Measurements from ENCODE around the gene PHOSPHO2.

Gene PHOSPHO2

GRCh38 chr2:169713331-169713730 lies 19.1 kb downstream of the PHOSPHO2 start:
- no peak overlapping the region for H3K9ac ChIP-seq (ENCODE audit: low read length in 5 of 5)
- H3K4me1 ChIP-seq (ENCODE audit: control insufficient read depth in 5 of 5, insufficient read depth in 5 of 5, low read length in 5 of 5) = peaks cover 4 to 43% (median 20%) of the 10 kb centered on the region in 5 donors
- no peaks in the 10 kb centered on the region for H3K36me3 ChIP-seq (ENCODE audit: control insufficient read depth in 5 of 5, insufficient read depth in 5 of 5, low read length in 5 of 5)
- no peaks in the 10 kb centered on the region for H3K9me3 ChIP-seq (ENCODE audit: control insufficient read depth in 5 of 5, low read length in 5 of 5)
- peaks cover 0 to 3% (median 3%) of the 10 kb centered on the region in 5 donors for H3K27me3 ChIP-seq (ENCODE audit: control insufficient read depth in 5 of 5, insufficient read depth in 4 of 5, low read length in 5 of 5)
- no peak overlapping the region for H3K27ac ChIP-seq (ENCODE audit: low read depth, low read length)
- H3K4me3 ChIP-seq (ENCODE audit: low read depth in 1 of 5, low read length in 5 of 5) = no peak overlapping the region

DNA sequence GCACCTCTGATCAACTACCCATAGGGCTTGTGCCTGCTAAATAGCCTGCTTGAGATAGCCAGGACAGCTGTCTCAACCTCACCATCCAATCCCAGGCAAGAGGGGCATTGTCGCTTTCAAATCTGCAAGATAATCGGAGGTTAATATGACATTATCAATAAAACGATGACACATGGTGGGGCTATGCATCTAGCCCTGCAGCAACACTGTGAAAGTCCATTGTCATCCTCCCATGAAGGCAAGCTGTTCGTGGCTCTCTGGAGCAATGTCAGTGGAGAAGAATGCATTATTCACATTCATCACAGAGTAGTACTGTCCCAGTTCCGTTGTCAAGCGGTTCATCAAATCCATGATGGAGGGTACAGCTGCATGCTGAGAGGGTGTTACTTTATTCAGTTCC lies 20.4 kb downstream of the PHOSPHO2 start:
- Histone ChIP-seq H3K4me3 (ENCODE audit: low read depth in 1 of 5, low read length in 5 of 5) (no peak overlapping the region), H3K27ac (ENCODE audit: low read depth, low read length) (no peak overlapping the region)

GRCh38 chr2:169715379-169716237 lies 21.3 kb downstream of the PHOSPHO2 start:
- Histone ChIP-seq H3K9ac (ENCODE audit: low read length in 5 of 5) (peak overlapping the region in 2 of 5 donors; percentile 34 to 37), H3K27me3 (ENCODE audit: control insufficient read depth in 5 of 5, insufficient read depth in 4 of 5, low read length in 5 of 5) (peaks cover 0 to 3% (median 3%) of the 10 kb centered on the region in 5 donors), H3K36me3 (ENCODE audit: control insufficient read depth in 5 of 5, insufficient read depth in 5 of 5, low read length in 5 of 5) (no peaks in the 10 kb centered on the region), H3K27ac (ENCODE audit: low read depth, low read length) (no peak overlapping the region), H3K9me3 (ENCODE audit: control insufficient read depth in 5 of 5, low read length in 5 of 5) (no peaks in the 10 kb centered on the region), H3K4me1 (ENCODE audit: control insufficient read depth in 5 of 5, insufficient read depth in 5 of 5, low read length in 5 of 5) (peaks cover 4 to 36% (median 20%) of the 10 kb centered on the region in 5 donors), H3K4me3 (ENCODE audit: low read depth in 1 of 5, low read length in 5 of 5) (peak overlapping the region; percentile 28 to 56 (median 50))

More for the DNA sequence above, 20.4 kb downstream of the PHOSPHO2 start:
- no peak overlapping the region for H3K9ac ChIP-seq (ENCODE audit: low read length in 5 of 5)
- peaks cover 4 to 43% (median 20%) of the 10 kb centered on the region in 5 donors for H3K4me1 ChIP-seq (ENCODE audit: control insufficient read depth in 5 of 5, insufficient read depth in 5 of 5, low read length in 5 of 5)
- H3K9me3 ChIP-seq (ENCODE audit: control insufficient read depth in 5 of 5, low read length in 5 of 5) = no peaks in the 10 kb centered on the region
- H3K27me3 ChIP-seq (ENCODE audit: control insufficient read depth in 5 of 5, insufficient read depth in 4 of 5, low read length in 5 of 5) = peaks cover 0 to 3% (median 3%) of the 10 kb centered on the region in 5 donors
- H3K36me3 ChIP-seq (ENCODE audit: control insufficient read depth in 5 of 5, insufficient read depth in 5 of 5, low read length in 5 of 5) = no peaks in the 10 kb centered on the region

DNA sequence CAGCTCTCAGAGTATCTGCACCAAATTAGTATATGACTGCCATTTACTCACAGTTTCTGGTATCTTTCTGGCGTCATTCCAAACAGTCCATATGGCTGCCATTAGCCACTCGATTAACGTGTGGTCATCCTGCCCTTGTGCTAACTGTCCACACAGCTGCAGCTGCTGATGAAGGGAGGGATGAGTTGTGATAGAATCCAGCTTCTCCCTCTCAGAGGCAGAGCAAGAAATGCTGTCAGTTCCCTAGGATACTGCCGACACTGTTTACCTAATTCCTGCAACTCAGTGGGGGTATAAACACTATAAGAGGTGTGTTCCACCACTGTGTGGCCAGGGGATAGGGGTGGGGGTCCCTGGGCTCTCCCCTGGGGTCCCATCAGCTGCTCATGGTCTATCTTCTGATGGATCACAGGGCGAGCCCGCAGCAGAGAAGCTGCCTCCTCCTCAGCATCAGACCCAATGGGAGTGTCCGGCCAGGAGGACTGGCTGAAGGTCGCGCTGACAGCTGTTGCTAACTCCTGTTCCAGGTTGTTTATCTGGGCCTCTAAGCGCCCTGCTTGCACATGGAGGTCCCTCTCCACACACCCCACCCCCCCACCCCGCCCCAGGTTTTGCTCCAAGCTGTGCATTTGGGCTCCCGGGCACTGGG lies 22.1 kb downstream of the PHOSPHO2 start:
- Histone ChIP-seq H3K27me3 (ENCODE audit: control insufficient read depth in 5 of 5, insufficient read depth in 4 of 5, low read length in 5 of 5) (peaks cover 0 to 3% (median 3%) of the 10 kb centered on the region in 5 donors), H3K9me3 (ENCODE audit: control insufficient read depth in 5 of 5, low read length in 5 of 5) (no peaks in the 10 kb centered on the region), H3K4me3 (ENCODE audit: low read depth in 1 of 5, low read length in 5 of 5) (peak overlapping the region in 1 of 5 donors; percentile 29), H3K9ac (ENCODE audit: low read length in 5 of 5) (no peak overlapping the region), H3K4me1 (ENCODE audit: control insufficient read depth in 5 of 5, insufficient read depth in 5 of 5, low read length in 5 of 5) (peaks cover 4 to 32% (median 20%) of the 10 kb centered on the region in 5 donors), H3K36me3 (ENCODE audit: control insufficient read depth in 5 of 5, insufficient read depth in 5 of 5, low read length in 5 of 5) (no peaks in the 10 kb centered on the region), H3K27ac (ENCODE audit: low read depth, low read length) (no peak overlapping the region)

DNA sequence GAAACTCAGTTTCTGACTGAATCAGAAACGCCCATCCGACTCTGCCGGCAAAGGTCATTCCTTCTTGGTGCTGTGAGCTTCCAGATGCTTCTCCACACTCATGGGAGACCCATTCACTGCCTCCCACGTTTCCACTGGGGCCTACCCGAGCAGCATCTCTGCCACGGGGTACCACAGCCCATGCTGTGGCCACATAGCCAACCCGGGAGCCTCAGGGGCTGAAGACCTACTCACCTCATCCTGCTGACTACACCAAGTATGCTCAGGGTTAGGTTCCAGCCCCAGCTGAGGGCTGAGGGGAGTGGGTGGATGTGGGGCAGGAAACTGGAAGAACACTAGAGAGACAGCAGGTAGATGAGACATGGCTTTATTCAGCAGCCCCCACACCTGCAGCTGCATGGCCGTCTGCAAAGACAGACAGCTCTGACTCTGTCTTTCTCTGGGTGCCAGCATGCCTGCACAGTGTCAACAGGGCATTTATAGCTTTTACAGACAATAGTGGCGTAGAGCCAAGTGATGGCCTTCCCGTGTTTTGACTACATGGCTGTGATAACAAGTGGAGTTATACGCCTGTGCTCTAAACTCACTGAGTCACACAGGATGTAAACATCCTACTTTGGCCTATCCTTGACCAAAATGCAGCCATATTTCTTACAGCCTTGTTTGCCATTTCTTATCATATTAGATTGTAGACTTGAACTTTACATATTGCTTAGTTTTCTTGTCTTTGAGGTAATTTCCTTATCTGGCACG lies 22.8 kb downstream of the PHOSPHO2 start:
- Histone ChIP-seq H3K36me3 (ENCODE audit: control insufficient read depth in 5 of 5, insufficient read depth in 5 of 5, low read length in 5 of 5) (no peaks in the 10 kb centered on the region), H3K27ac (ENCODE audit: low read depth, low read length) (no peak overlapping the region), H3K4me1 (ENCODE audit: control insufficient read depth in 5 of 5, insufficient read depth in 5 of 5, low read length in 5 of 5) (peaks cover 4 to 25% (median 20%) of the 10 kb centered on the region in 5 donors), H3K9ac (ENCODE audit: low read length in 5 of 5) (no peak overlapping the region), H3K9me3 (ENCODE audit: control insufficient read depth in 5 of 5, low read length in 5 of 5) (no peaks in the 10 kb centered on the region), H3K27me3 (ENCODE audit: control insufficient read depth in 5 of 5, insufficient read depth in 4 of 5, low read length in 5 of 5) (peaks cover 0 to 3% (median 3%) of the 10 kb centered on the region in 5 donors), H3K4me3 (ENCODE audit: low read depth in 1 of 5, low read length in 5 of 5) (no peak overlapping the region)

DNA sequence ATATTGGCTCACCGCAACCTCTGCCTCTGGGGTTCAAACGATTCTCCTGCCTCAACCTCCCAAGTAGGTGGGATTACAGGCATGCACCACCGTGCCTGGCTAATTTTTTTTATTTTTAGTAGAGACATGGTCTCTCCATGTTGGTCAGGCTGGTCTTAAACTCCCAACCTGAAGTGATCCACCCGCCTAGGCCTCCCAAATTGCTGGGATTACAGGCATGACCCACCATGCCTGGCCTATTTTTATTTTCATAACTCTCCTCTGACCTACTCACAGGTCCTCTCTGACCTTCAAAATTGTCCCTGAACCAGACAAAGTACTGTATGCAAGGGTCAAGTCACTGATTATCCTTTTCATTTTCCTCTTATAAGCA lies 23.4 kb downstream of the PHOSPHO2 start:
- Histone ChIP-seq H3K4me1 (ENCODE audit: control insufficient read depth in 5 of 5, insufficient read depth in 5 of 5, low read length in 5 of 5) (peaks cover 4 to 24% (median 20%) of the 10 kb centered on the region in 5 donors), H3K27ac (ENCODE audit: low read depth, low read length) (no peak overlapping the region), H3K36me3 (ENCODE audit: control insufficient read depth in 5 of 5, insufficient read depth in 5 of 5, low read length in 5 of 5) (no peaks in the 10 kb centered on the region), H3K4me3 (ENCODE audit: low read depth in 1 of 5, low read length in 5 of 5) (no peak overlapping the region), H3K27me3 (ENCODE audit: control insufficient read depth in 5 of 5, insufficient read depth in 4 of 5, low read length in 5 of 5) (peaks cover 0 to 3% (median 3%) of the 10 kb centered on the region in 5 donors), H3K9ac (ENCODE audit: low read length in 5 of 5) (no peak overlapping the region), H3K9me3 (ENCODE audit: control insufficient read depth in 5 of 5, low read length in 5 of 5) (no peaks in the 10 kb centered on the region)

- Histone ChIP-seq H3K4me3 (ENCODE audit: low read depth in 1 of 5, low read length in 5 of 5) (no peak overlapping the region), H3K9me3 (ENCODE audit: control insufficient read depth in 5 of 5, low read length in 5 of 5) (no peaks in the 10 kb centered on the region), H3K36me3 (ENCODE audit: control insufficient read depth in 5 of 5, insufficient read depth in 5 of 5, low read length in 5 of 5) (no peaks in the 10 kb centered on the region), H3K9ac (ENCODE audit: low read length in 5 of 5) (no peak overlapping the region), H3K27ac (ENCODE audit: low read depth, low read length) (no peak overlapping the region), H3K4me1 (ENCODE audit: control insufficient read depth in 5 of 5, insufficient read depth in 5 of 5, low read length in 5 of 5) (peaks cover 4 to 24% (median 20%) of the 10 kb centered on the region in 5 donors), H3K27me3 (ENCODE audit: control insufficient read depth in 5 of 5, insufficient read depth in 4 of 5, low read length in 5 of 5) (peaks cover 0 to 3% (median 3%) of the 10 kb centered on the region in 5 donors)
These were observed 24.7 kb downstream of the PHOSPHO2 start for GRCh38 chr2:169718930-169719504.

DNA sequence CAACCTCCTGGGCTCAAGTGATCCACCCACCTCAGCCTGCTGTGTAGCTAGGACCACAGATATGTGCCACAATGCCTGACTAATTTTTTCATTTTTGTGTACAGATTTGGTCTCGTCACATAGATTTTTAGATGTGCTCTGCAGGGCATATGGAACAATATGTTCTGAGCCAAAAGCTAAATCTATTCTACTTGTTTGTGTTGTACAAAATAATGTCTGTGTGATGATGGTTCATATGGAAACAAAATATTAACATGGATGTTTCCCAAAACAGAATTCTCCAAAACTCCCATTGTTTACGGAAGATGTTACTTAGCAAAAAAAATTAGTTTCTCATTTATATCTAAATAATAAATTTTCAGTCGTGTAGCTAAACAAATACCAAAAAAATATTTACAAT lies 26.7 kb downstream of the PHOSPHO2 start:
- peaks cover 0 to 3% (median 3%) of the 10 kb centered on the region in 5 donors for H3K27me3 ChIP-seq (ENCODE audit: control insufficient read depth in 5 of 5, insufficient read depth in 4 of 5, low read length in 5 of 5)
- H3K9ac ChIP-seq (ENCODE audit: low read length in 5 of 5) = no peak overlapping the region
- H3K36me3 ChIP-seq (ENCODE audit: control insufficient read depth in 5 of 5, insufficient read depth in 5 of 5, low read length in 5 of 5) = no peaks in the 10 kb centered on the region
- peaks cover 2 to 13% (median 9%) of the 10 kb centered on the region in 5 donors for H3K4me1 ChIP-seq (ENCODE audit: control insufficient read depth in 5 of 5, insufficient read depth in 5 of 5, low read length in 5 of 5)
- H3K27ac ChIP-seq (ENCODE audit: low read depth, low read length) = no peak overlapping the region
- no peaks in the 10 kb centered on the region for H3K9me3 ChIP-seq (ENCODE audit: control insufficient read depth in 5 of 5, low read length in 5 of 5)
- H3K4me3 ChIP-seq (ENCODE audit: low read depth in 1 of 5, low read length in 5 of 5) = no peak overlapping the region

DNA sequence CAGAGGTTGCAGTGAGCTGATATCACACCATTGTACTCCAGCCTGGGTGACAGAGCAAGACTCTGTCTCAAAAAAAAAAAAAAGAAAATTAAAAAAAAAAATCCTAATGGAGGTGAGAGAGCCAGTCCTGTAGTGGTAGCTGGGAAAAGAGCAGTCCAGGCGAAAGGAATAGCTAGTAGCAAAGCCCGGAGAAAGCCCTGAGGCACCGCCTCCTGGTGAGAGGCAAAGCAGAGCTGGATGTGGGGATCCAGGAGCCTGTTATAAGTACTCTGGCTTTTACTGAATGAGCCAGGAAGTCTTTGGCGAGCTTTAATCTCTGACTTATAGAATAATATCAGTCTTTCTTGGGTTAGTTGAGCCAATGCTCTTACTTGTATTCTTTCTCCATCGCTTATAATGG lies 32.8 kb downstream of the PHOSPHO2 start:
- H3K9ac ChIP-seq (ENCODE audit: low read length in 5 of 5) = no peak overlapping the region
- H3K9me3 ChIP-seq (ENCODE audit: control insufficient read depth in 5 of 5, low read length in 5 of 5) = no peaks in the 10 kb centered on the region
- no peaks in the 10 kb centered on the region for H3K27me3 ChIP-seq (ENCODE audit: control insufficient read depth in 5 of 5, insufficient read depth in 4 of 5, low read length in 5 of 5)
- H3K27ac ChIP-seq (ENCODE audit: low read depth, low read length) = no peak overlapping the region
- H3K4me3 ChIP-seq (ENCODE audit: low read depth in 1 of 5, low read length in 5 of 5) = no peak overlapping the region
- no peaks in the 10 kb centered on the region for H3K4me1 ChIP-seq (ENCODE audit: control insufficient read depth in 5 of 5, insufficient read depth in 5 of 5, low read length in 5 of 5)
- H3K36me3 ChIP-seq (ENCODE audit: control insufficient read depth in 5 of 5, insufficient read depth in 5 of 5, low read length in 5 of 5) = no peaks in the 10 kb centered on the region

All from subcutaneous abdominal adipose tissue (tissue), 5 donors.